Measurements from ENCODE around the gene ATAD3C. TPM values are rescaled to one million over a fixed set of nuclear protein-coding genes. Genes with fewer than 3 reads are reported as not detected.
"Not testable (repeated sequence)": the region's sequence is repeated elsewhere in the genome, so short reads cannot be mapped to it uniquely, and the experiment has no call there.

Gene ATAD3C, protein sequence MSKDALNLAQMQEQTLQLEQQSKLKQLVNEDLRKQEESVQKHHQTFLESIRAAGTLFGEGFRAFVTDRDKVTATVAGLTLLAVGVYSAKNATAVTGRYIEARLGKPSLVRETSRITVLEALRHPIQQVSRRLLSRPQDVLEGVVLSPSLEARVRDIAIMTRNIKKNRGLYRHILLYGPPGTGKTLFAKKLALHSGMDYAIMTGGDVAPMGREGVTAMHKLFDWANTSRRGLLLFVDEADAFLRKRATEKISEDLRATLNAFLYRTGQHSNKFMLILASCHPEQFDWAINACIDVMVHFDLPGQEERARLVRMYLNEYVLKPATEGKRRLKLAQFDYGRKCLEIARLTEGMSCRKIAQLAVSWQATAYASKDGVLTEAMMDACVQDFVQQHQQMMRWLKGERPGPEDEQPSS
- 0.16 and 0.93 TPM in 2 replicates for total RNA-seq

DNA sequence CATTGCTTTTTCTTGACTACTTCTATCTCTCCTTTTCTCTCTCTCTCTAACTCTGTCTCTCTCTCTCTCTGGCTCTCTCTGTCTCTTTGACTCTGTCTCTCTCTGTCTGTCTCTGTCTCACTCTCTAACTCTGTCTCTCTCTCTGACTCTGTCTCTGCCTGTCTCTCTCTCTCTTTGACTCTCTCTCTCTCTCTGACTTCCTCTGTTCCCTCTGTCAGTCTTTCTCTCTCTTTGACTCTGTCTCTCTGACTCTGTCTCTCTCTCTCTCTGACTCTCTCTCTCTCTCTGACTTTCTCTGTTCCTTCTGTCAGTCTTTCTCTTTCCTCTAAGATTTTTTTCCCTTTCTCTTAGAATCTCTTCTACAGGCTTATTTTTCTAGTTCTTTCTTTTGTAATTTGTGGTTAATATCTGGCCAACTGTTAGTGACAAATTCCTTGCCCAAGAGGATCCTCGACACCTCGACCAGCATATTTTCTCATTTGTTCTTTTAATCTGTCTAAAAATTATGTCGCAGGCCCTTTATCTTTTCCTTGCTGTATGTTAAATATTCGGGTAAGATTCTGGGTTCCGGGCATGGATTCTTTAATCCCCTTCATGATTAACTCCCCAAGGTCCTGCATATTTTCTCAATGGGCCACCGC lies at the start of gene ATAD3C:
TSS of gene ATAD3C (plus strand) at position 591 of the 641 bp plus-strand sequence. CDS start 995 bp downstream, outside the sequence.
- intact Hi-C loops (cut with micrococcal nuclease): no loop called here

DNA sequence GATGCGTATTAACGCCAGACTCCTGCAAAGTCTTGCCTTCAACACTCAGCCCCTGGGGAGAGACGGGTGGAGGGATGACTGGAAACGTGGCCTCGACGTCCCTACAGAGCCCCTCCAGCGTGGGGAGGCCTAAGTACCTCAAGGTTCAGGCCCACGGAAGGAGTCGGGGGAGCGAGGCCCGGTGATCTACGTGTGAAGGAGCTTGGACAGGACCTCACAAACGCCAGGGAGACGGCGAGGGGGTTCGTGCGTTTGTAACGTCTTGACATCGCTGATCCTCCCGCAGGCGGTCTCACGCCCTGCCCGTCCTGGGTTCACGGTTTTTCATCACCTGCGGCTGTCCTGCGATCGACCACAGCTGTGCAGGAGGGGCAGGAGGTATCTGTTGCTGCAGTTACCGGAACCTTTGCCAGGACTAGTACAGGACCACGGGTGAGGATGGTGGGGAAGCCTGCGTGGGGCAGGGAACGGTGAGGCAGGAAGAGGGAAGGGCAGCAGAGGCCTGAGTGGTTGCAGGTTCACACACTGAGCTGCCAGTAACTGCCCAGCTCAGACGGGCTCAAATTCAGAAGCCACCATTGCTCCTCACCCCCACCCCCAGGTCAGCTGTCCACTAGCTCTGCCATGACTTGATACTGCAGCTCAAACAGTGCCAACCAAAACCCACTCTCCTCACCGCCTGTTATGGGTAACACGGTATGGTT lies 49.5 kb upstream of the ATAD3C start:
- intact Hi-C loops (cut with micrococcal nuclease): loop anchor here (1.0 to 2.0 kb wide), 3 partner anchors 7 to 41 kb away; partner anchors contain the start of genes AURKAIP1 and MRPL20

DNA sequence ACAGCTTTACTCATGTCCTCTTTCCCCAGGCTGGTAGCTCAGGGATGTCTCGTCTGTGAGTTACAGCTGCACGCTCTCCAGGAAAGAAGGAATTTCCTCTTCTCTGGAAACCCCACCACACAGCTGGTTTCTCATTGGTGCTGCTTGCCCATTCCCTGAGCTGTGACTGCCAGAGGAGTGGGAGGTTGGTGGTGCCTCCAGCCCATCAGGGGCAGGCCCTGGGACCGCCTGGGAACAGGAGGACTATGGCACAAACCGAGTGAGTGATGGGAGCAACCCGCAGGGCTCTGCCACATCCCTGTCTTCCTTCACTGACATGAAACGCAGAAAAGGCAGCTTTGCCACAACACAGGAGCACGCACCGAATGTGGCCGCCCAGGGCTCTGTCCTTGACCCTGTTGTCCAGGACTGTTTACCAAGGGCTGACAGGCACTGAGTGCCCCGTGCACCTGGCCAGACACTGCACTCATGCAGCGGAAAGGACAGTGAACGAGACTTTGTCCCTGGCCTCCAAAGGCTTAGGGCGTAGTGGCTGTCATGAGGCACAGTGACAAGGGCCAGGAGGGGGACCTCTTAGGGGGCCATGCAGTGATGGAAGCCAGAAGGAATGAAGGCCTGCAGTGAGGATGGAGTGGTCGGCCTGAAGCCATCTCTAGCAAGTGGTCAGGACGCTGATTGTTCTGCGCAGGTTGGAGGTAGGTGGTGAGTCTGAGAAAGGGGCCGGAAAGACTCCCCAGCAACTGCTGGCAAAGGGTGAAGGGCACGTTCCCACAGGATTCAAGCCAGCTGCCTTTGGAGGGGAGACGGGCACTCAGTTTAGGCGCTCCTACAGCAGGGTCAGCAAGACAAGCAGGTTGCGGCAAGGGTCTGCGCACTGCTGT lies 48.7 kb upstream of the ATAD3C start:
- intact Hi-C loops (cut with micrococcal nuclease): no loop called here

DNA sequence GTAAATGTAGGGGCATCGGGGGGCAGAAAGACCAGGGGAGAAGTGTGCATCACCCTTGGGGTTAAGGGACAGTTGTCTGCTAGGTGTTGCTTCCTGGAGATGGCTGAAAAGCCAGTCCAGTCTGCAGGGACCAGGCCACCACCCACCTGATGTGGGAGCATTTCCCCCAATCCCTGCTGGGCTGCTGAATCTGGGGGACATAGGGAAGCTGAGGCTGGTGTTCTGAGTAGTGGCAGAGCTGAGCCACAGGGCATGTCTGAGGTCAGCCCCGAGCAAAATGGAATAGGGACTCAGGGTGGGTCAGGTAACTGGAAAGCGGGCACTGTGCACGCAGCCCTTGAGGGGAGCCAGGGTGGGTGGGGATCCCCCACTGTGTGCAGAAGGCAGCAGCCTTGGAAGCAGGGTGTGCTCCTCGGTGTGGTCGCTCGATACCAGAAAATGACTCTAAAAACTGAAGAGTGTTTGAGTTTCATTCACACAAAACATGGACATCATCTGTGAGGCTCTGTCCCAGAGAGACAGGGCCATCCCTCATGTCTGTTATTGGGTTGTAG lies 48.0 kb upstream of the ATAD3C start:
- intact Hi-C loops (cut with micrococcal nuclease): no loop called here

DNA sequence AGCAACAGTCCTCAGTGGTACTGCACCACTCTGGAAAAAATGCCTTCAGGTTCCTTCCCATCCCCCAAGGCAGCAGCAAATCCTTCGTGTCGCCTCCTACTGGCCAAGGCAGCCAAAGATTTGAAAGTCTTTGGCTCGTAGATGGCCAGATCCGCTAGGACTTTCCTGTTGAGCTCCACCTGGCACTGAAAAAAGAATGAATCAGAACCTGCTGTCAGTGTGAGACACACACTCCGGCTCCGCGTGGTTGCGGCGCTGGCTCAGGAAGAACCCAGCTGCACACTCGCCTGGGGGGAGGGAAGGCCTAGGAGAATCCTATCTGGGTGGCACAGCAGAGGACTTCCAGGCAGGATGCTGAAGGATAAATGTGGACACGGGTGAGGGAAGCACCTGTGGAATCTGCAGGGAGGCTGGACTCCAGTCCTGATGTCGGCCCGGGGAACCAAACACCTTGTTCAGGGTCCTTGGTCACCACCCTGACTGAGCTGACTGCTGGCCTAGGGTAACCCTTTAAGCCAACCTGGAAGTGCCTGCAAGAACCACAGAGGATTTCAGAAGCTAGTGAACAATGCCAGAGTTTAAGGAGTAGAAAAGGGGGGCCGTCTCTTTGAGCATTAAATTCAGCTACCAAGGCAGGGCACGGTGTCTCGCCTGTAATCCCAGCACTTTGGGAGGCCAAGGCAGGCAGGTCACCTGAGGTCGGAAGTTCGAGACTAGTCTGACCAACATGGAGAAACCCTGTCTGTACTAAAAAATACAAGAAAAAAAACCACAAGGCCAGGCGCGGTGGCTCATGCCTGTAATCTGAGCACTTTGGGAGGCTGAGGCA lies 47.2 kb upstream of the ATAD3C start:
- intact Hi-C loops (cut with micrococcal nuclease): no loop called here

DNA sequence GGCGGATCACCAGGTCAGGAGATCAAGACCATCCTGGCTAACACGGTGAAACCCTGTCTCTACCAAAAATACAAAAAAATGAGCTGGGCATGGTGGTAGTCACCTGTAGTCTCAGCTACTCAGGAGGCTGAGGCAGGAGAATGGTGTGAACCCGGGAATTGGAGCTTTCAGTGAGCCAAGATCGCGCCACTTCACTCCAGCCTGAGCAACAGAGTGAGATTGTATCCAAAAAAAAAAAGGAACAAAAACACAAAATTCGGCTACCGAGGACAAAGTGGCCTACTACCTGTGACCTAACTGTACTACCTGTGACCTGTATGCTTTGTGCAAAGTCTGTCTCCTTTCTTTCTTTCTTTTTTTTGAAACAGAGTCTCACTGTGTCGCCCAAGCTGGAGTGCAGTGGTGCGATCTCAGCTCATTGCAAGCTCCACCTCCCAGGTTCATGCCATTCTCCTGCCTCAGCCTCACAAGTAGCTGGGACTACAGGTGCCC lies 46.5 kb upstream of the ATAD3C start:
- intact Hi-C loops (cut with micrococcal nuclease): not testable (repeated sequence)

DNA sequence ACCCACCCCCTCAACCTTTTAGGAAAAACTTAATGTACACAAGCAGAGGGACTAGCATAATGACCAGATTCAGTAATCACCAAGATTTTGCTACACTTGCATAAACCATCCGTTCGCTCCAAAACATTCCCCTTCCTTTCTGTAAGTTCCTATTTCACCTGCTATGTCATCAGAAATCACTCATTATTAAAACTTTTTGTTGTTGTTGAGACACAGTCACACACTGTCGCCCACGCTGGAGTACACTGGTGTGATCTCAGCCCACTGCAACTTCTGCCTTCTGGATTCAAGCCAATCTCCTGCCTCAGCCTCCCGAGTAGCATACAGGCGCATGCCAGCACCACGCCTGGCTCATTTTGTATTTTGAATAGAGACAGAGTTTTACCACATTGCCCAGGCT lies 45.8 kb upstream of the ATAD3C start:
- intact Hi-C loops (cut with micrococcal nuclease): no loop called here

DNA sequence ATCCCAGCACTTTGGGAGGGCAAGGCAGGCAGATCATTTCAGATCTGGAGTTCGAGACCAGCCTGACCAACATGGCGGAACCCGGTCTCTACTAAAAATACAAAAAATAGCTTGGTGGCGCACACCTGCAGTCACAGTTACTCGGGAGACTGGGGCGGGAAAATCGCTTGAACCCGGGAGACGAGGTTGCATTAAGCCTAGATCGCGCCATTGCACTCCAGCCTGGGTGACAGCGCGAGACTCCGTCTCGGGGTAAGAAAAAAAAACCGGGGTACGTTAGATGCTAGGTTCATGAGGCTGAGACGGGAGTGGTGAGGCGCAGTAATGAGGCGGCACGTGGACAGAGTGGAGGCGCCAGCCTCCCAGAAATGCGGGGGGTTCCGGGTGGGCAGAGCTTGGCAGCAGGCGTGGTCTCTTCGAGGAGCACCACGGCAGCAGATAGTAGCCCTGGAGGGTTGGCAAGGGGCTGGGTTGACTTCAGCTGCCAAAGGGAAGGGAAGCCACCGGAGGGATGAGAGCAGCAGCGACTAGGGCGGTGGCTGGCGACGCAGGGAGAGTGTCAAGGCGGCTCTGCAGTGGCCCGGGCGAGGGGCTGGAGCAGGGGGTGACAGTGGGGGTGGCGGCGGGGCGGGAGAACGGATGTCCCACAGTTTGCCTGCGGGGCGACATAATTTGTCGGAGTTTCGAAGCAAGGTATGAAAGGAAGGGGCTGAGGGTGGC lies 43.2 kb upstream of the ATAD3C start:
- intact Hi-C loops (cut with micrococcal nuclease): loop anchor here (2.0 to 5.0 kb wide), 2 partner anchors 31 to 106 kb away; partner anchors contain the start of genes ATAD3A and AURKAIP1

DNA sequence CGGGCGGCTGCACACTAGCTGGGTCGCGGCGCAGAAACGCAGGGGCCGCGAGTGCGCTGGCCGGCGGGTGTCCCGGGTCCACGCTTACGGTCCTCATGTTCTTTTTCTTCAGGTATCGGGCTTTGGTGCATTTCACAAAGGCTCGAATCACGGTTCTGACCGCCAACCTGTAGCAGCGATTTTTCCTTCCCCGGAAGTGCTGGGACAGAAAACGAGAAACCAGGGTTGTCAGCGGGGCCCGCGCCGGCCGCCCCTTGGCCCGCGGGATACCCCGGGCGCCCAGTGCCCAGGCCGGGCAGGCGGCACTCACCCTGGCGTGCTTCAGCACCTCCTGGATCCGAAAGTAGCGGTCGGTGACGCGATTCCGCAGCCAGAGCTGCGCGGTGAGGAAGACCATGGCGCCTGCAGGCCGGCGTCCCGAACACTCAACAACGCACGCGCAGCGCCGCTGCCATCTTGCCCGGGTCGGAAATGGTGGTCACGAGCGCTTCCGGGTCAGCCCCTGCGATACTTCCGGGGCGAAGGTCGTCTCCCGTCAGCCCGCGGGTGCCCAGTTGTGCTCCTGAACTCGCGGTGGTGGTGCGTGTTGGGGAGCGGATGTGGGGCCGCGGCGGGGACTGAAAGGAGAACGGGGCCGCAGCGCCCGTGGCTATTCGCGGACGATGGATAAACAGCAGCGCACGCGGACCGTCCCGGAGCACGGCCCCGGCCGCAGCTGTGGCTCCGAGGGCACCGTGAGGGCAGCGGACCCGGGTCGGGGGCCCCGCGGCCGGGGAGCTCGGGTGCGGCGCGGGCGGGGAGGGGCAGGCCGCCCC lies 42.5 kb upstream of the ATAD3C start, which contains the start of gene MRPL20:
TSS of gene MRPL20 (minus strand) at position 473 of the 815 bp plus-strand sequence. CDS start at position 397, 76 bp downstream.
- intact Hi-C loops (cut with micrococcal nuclease): loop anchor here (1.0 to 5.0 kb wide), 4 partner anchors 8 to 291 kb away; partner anchors contain the start of genes ATAD3A, AURKAIP1, C1orf159 and CCNL2

DNA sequence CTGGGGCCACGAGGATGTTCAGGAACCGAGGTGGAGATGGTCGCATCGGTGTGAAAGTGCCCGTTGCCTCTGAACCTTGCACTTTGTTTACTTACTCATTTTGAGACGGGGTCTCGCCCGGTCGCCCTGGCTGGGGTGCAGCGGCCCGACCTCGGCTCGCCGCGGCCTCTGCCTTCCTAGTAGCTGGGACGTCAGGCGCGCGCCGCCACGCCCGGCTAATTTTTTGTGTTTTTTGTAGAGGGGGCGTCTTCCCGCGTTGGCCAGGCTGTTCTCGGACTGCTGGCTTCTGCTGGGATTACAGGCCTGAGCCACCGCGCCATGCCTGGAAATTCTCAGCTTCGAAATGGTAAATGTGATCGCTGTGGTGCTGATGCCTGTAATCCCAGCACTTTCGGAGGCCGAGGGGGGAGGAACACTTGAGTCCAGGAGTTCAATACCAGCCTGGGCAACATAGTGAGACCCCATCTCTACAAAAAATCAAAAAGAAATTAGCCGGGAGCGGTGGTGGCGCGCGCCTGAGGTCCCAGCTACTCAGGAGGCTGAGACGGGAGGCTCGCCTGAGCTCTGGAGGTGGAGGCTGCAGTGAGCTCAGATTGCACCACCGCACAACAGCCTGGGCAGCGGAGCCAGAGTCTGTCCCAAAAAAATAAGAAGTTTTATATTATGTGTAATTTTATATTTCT lies 41.7 kb upstream of the ATAD3C start:
- intact Hi-C loops (cut with micrococcal nuclease): loop anchor here (1.0 to 5.0 kb wide), 4 partner anchors 8 to 291 kb away; partner anchors contain the start of genes ATAD3A, AURKAIP1, C1orf159 and CCNL2

DNA sequence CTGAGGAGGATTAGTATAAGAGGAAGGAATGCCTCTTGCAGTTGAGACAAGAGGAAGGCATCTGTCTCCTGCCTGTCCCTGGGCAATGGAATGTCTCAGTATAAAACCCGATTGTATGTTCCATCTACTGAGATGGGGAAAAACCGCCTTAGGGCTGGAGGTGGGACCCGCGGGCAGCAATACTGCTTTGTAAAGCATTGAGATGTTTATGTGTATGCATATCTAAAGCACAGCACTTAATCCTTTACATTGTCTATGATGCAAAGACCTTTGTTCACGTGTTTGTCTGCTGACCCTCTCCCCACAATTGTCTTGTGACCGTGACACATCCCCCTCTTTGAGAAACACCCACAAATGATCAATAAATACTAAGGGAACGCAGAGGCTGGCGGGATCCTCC lies 39.3 kb upstream of the ATAD3C start:
- intact Hi-C loops (cut with micrococcal nuclease): not testable (repeated sequence)

DNA sequence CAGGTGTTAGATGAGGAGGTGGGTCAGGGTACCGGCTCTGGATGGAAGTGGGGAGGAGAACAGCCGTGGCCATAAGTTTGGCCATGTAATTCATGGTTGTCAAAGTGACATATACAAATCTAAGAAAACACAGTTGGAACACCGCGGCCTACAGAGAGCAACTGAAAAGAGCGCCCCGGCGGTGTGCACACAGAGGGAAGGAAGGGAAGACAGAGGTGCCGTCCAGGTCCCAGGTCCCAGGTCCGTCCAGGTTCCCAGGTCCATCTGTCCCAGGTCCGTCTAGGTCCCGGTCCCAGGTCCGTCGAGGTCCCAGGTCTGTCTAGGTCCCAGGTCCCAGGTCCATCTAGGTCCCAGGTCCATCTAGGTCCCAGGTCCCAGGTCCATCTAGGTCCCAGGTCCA lies 37.9 kb upstream of the ATAD3C start:
- intact Hi-C loops (cut with micrococcal nuclease): no loop called here

DNA sequence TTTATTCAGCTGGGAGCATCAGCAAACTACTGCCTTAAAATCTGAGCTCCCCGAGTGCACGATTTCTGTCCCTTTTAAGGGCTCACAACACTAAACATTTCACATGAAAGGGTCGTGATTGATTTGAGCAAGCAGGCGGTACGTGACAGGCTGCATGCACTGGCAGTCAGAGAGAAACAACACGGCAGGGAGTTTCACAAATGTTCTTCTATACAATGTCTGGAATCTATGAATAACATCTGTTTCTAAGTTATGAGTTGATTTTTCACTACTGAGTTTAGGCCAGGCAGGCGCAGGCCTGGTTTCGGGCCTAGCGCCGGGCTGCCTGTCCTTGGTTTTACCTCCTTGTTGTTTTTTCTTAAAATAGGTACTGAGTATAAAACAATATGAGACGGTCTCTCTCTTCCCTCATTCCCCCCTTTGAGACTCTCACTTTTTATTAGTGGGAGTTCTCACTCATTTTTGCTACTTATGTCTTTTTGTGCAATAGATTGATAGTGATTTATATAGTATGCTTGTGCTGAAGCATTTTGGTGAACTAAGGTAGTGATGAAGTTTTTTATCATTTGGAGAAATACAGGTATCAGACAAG lies 37.1 kb upstream of the ATAD3C start:
- intact Hi-C loops (cut with micrococcal nuclease): not testable (repeated sequence)

DNA sequence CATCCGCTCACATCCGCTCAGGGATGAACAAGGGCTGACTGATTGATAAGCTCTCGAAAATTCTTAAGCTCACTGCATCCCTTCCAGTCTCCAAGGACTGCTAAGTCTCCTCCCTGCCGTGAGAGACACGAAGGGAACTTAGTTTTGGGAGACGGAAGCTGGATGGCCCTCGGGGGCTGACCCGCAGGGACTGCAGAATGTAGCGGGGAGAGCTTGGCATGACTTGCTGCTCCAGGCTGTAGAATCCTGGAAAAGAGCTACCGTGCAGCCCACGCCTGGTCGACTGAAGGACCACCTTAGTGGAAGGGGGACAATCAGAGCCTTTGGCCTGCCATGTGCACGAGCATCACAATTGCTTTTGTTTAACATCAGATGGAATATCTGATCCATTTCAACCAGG lies 33.7 kb upstream of the ATAD3C start:
- intact Hi-C loops (cut with micrococcal nuclease): no loop called here

DNA sequence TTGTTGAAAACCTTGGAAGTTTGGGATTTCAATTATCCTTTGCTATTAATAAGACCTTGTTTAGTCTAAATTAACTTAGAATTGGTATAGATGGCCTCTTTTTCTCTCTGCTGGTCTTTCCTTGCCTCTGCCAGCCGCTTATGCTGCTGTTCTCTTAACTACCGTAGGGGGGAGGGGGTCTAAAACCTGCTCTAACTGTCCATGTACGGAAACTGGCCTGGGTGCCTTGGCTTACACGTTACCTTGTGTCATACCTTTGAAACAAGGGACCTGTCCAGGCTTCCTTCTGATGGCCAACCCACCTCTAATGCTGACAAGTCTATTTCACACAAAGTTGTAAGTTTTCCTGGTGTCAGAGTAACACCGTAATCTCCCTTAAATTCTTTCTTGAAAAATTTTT lies 32.1 kb upstream of the ATAD3C start:
- intact Hi-C loops (cut with micrococcal nuclease): not testable (repeated sequence)

DNA sequence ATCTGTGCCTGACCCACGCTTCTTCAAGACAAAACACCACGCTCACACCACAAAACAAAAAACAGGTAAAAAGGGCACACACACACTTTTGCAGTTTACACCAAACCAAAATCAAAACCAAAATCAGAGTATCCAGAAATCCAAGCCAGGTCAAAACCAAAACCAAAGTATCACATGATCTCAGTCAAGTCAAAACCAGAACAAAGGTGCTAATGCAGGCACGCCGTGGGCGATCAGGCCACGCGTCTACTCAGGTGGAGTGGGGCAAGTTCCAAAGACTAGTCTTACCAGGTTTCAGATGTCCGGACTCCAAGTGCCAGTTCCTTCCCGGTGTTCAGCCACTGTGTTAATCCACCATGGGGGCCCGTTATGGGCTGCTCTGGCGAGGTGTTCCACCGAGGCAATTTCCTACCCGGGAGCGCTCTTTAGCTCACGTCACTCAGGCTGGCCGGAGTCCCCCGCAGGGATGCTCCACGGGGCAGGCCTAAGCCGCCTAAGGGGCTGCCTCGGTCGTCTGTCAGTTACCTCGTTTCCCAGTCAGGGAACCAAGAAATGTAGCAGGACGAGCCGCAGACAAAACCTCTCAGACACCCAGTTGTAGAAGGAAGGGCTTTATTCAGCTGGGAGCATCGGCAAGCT lies 31.5 kb upstream of the ATAD3C start:
- intact Hi-C loops (cut with micrococcal nuclease): not testable (repeated sequence)
